Trophoblast cell (in vitro differentiated cells and primary cell): ENCODE data around the gene ZNF43.

Experiments
- DNase-seq, 2 donors: peaks; one replicate each; pipeline ENCODE4 v3.0.0-alpha.2; 2016
- H2AFZ ChIP-seq: 2 replicates; pipeline ENCODE4 v1.6.1; 2013; ENCODE audit warnings: low read length, moderate library complexity, mild to moderate bottlenecking; ENCODE audit not compliant: insufficient read depth, poor library complexity
- H2AK5ac ChIP-seq: 2 replicates; pipeline ENCODE4 v1.6.1; 2013; ENCODE audit warnings: mild to moderate bottlenecking, low read length
- H2BK120ac ChIP-seq: 2 replicates; pipeline ENCODE4 v1.6.1; 2013; ENCODE audit warnings: low read length, mild to moderate bottlenecking, moderate library complexity; ENCODE audit not compliant: insufficient read depth, poor library complexity
- H2BK12ac ChIP-seq: 2 replicates; pipeline ENCODE4 v1.6.1; 2013; ENCODE audit warnings: mild to moderate bottlenecking, low read length, moderate library complexity
- H2BK5ac ChIP-seq: 2 replicates; pipeline ENCODE4 v1.6.1; 2013; ENCODE audit warnings: low read length, low read depth, moderate library complexity, mild to moderate bottlenecking; ENCODE audit not compliant: poor library complexity
- H3K14ac ChIP-seq: 2 replicates; pipeline ENCODE4 v1.6.1; 2013; ENCODE audit warnings: mild to moderate bottlenecking, low read length
- H3K18ac ChIP-seq: 2 replicates; pipeline ENCODE4 v1.6.1; 2013; ENCODE audit warnings: mild to moderate bottlenecking, low read length
- H3K23ac ChIP-seq: 2 replicates; pipeline ENCODE4 v1.6.1; 2013; ENCODE audit warnings: low read length
- H3K27ac ChIP-seq: 2 replicates; pipeline ENCODE4 v1.5.1; 2013; ENCODE audit warnings: low read depth, mild to moderate bottlenecking, inconsistent platforms, low read length, moderate library complexity
- H3K27me3 ChIP-seq: 2 replicates; pipeline ENCODE4 v1.6.1; 2013; ENCODE audit warnings: inconsistent platforms, mild to moderate bottlenecking, low read length, moderate library complexity; ENCODE audit not compliant: insufficient read depth
- H3K36me3 ChIP-seq, 2 experiments: 1 replicate in 1 of 2; 2 replicates in 1 of 2; pipeline ENCODE4 v1.6.1; 2013; ENCODE audit warnings: low read length in 2 of 2, mild to moderate bottlenecking in 2 of 2, moderate library complexity in 1 of 2; ENCODE audit not compliant: insufficient read depth in 2 of 2, control insufficient read depth in 1 of 2
- H3K4ac ChIP-seq: 2 replicates; pipeline ENCODE4 v1.6.1; 2013; ENCODE audit warnings: low read depth, mild to moderate bottlenecking, low read length, moderate library complexity
- H3K4me1 ChIP-seq, 2 experiments: 1 replicate in 1 of 2; 2 replicates in 1 of 2; pipeline ENCODE4 v1.6.1; 2013; ENCODE audit warnings: low read length in 2 of 2, mild to moderate bottlenecking in 2 of 2, moderate library complexity in 1 of 2; ENCODE audit not compliant: insufficient read depth in 2 of 2, control insufficient read depth in 1 of 2
- H3K4me2 ChIP-seq: 2 replicates; pipeline ENCODE4 v1.6.1; 2013; ENCODE audit warnings: inconsistent platforms, mild to moderate bottlenecking, low read length, moderate library complexity
- H3K4me3 ChIP-seq: 2 replicates; pipeline ENCODE4 v1.5.1; 2013; ENCODE audit warnings: mild to moderate bottlenecking, low read depth, low read length, inconsistent platforms
- H3K79me1 ChIP-seq: one replicate; pipeline ENCODE4 v1.6.1; 2013; ENCODE audit warnings: low read length
- H3K79me2 ChIP-seq: 2 replicates; pipeline ENCODE4 v1.6.1; 2013; ENCODE audit warnings: low read length, mild to moderate bottlenecking; ENCODE audit not compliant: control insufficient read depth, insufficient read depth, poor library complexity
- H3K9ac ChIP-seq: 2 replicates; pipeline ENCODE4 v1.6.1; 2013; ENCODE audit warnings: mild to moderate bottlenecking, low read length
- H3K9me3 ChIP-seq: 2 replicates; pipeline ENCODE4 v1.6.1; 2013; ENCODE audit warnings: low read depth, mild to moderate bottlenecking, control low read depth, inconsistent platforms, low read length; ENCODE audit not compliant: insufficient read depth
- H4K12ac ChIP-seq: 2 replicates; pipeline ENCODE4 v1.6.1; 2013; ENCODE audit warnings: low read depth, mild to moderate bottlenecking, low read length, moderate library complexity
- H4K8ac ChIP-seq: 2 replicates; pipeline ENCODE4 v1.6.1; 2013; ENCODE audit warnings: low read depth, mild to moderate bottlenecking, low read length, moderate library complexity
- H4K91ac ChIP-seq: one replicate; pipeline ENCODE4 v1.6.1; 2013; ENCODE audit warnings: low read depth, mild to moderate bottlenecking, low read length, moderate library complexity
- WGBS: extraction: QIAGEN DNeasy Blood & Tissue Kit; methylation state at CpG from one replicate; pipeline ENCODE4 v1.1.7; 2013; ENCODE audit warnings: missing lambda C conversion rate; ENCODE audit not compliant: insufficient read length, insufficient coverage; ENCODE audit errors: extremely low coverage; 5-methylcytosine and 5-hydroxymethylcytosine counted together

ZNF43 gene

DNA sequence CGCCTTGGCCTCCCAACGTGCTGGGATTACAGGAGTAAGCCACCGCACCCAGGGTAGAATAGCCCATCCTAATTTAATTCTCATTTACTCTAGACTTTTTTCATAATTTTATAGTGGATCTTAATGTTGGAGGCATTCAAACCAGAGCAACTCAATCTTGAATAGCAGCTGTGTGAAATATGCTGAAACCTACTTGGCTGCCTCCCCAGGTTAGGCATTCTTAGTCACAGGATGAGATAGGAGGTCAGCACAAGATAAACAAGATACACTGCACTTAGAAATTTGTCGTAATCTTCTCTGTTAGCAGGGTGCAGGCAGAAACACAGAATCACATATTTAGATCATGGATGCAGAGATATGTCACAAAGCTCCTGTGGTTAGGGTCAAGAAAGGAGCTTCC, 2.7 kb upstream of the ZNF43 start:
- peaks cover 0 to 3% of the 10 kb centered on the region in 2 experiments for H3K4me1 ChIP-seq
- no peak overlapping the region for H3K4me3 ChIP-seq
- no peaks in the 10 kb centered on the region for H3K9me3 ChIP-seq
- no peak overlapping the region for H3K23ac ChIP-seq
- H3K27me3 ChIP-seq = no peaks in the 10 kb centered on the region
- no peak overlapping the region for H2BK120ac ChIP-seq
- no peak overlapping the region for H3K4me2 ChIP-seq
- H2BK5ac ChIP-seq = no peak overlapping the region
- no CpG with 5 or more reads among the region's 4 CpGs for WGBS
- H2AFZ ChIP-seq = no peak overlapping the region
- H3K18ac ChIP-seq = no peak overlapping the region
- H3K4ac ChIP-seq = no peak overlapping the region
- peaks cover 23 to 44% of the 10 kb centered on the region in 2 experiments for H3K36me3 ChIP-seq
- H4K91ac ChIP-seq = no peak overlapping the region
- H4K8ac ChIP-seq = no peak overlapping the region
- H3K14ac ChIP-seq = no peak overlapping the region
- H2BK12ac ChIP-seq = no peak overlapping the region
- peaks cover 7% of the 10 kb centered on the region for H3K79me1 ChIP-seq
- peaks cover 10% of the 10 kb centered on the region for H3K79me2 ChIP-seq
- no peak overlapping the region for H2AK5ac ChIP-seq
- H4K12ac ChIP-seq = no peak overlapping the region
- H3K27ac ChIP-seq = no peak overlapping the region
- no peak overlapping the region for H3K9ac ChIP-seq
- peak in 1 of 2 donors; percentile 29 for DNase-seq

DNA sequence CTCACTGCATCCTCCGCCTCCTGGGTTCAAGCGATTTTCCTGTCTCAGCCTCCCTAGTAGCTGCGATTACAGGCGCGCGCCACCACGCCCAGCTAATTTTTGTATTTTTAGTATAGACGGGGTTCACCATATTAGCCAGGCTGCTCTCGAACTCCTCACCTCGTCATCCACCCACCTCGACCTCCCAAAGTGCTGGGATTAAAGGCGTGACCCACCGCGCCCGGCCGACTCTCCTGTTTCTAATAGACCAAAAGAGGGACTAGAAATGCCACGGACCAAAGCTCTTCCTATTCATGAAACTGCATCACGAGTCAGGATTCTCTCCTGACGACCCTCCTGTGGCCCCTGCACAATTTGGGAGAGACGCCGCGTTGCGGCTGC, 563 bp downstream of the ZNF43 start:
- Histone ChIP-seq H3K4ac (peak overlapping the region; percentile 93), H2AK5ac (peak overlapping the region; percentile 49), H3K4me2 (peak overlapping the region; percentile 84), H3K23ac (no peak overlapping the region), H3K9me3 (no peaks in the 10 kb centered on the region), H3K18ac (peak overlapping the region; percentile 67), H3K4me1 (peaks cover 0 to 3% of the 10 kb centered on the region in 2 experiments), H3K9ac (peak overlapping the region; percentile 99), H2AFZ (peak overlapping the region; percentile 95), H3K4me3 (peak overlapping the region; percentile 84), H3K79me1 (peaks cover 7% of the 10 kb centered on the region), H3K14ac (peak overlapping the region; percentile 94), H2BK12ac (no peak overlapping the region), H3K27ac (peak overlapping the region; percentile 98), H4K12ac (peak overlapping the region; percentile 86), H2BK120ac (peak overlapping the region; percentile 67), H4K8ac (peak overlapping the region; percentile 87), H3K36me3 (peaks cover 9 to 15% of the 10 kb centered on the region in 2 experiments), H4K91ac (peak overlapping the region; percentile 94), H3K27me3 (no peaks in the 10 kb centered on the region), H3K79me2 (peaks cover 13% of the 10 kb centered on the region), H2BK5ac (peak overlapping the region; percentile 81)
- no peak for DNase-seq
- WGBS = no CpG with 5 or more reads among the region's 23 CpGs

- H2AFZ ChIP-seq = no peak overlapping the region
- H4K91ac ChIP-seq = no peak overlapping the region
- no peak overlapping the region for H3K14ac ChIP-seq
- H3K27ac ChIP-seq = no peak overlapping the region
- peak overlapping the region; percentile 3 for H3K4ac ChIP-seq
- H4K12ac ChIP-seq = no peak overlapping the region
- DNase-seq = no peak
- H3K9ac ChIP-seq = no peak overlapping the region
- no CpG with 5 or more reads among the region's 10 CpGs for WGBS
- peaks cover 16% of the 10 kb centered on the region for H3K79me2 ChIP-seq
- no peak overlapping the region for H3K23ac ChIP-seq
- H3K18ac ChIP-seq = no peak overlapping the region
- H3K9me3 ChIP-seq = no peaks in the 10 kb centered on the region
- H2BK12ac ChIP-seq = no peak overlapping the region
- H2BK5ac ChIP-seq = no peak overlapping the region
- no peak overlapping the region for H3K4me2 ChIP-seq
- no peaks in the 10 kb centered on the region for H3K27me3 ChIP-seq
- peaks cover 0 to 3% of the 10 kb centered on the region in 2 experiments for H3K4me1 ChIP-seq
- H2BK120ac ChIP-seq = no peak overlapping the region
- H3K36me3 ChIP-seq = peaks cover under 1 to 7% of the 10 kb centered on the region in 2 experiments
- no peak overlapping the region for H4K8ac ChIP-seq
- H3K4me3 ChIP-seq = no peak overlapping the region
- no peak overlapping the region for H2AK5ac ChIP-seq
- H3K79me1 ChIP-seq = peaks cover 7% of the 10 kb centered on the region
These were observed 2.2 kb downstream of the ZNF43 start for GRCh38 chr19:21833733-21834132.

- Histone ChIP-seq H3K79me1 (no peaks in the 10 kb centered on the region), H3K79me2 (no peaks in the 10 kb centered on the region), H3K9me3 (no peaks in the 10 kb centered on the region), H3K4me1 (peaks cover 0 to 6% of the 10 kb centered on the region in 2 experiments), H4K12ac (no peak overlapping the region), H3K27ac (no peak overlapping the region), H3K27me3 (no peaks in the 10 kb centered on the region), H3K4ac (no peak overlapping the region), H3K4me2 (no peak overlapping the region), H2AK5ac (no peak overlapping the region), H3K18ac (no peak overlapping the region), H3K36me3 (peaks cover 7 to 11% of the 10 kb centered on the region in 2 experiments), H3K14ac (no peak overlapping the region), H2AFZ (no peak overlapping the region), H2BK120ac (no peak overlapping the region), H3K23ac (no peak overlapping the region), H2BK5ac (no peak overlapping the region), H3K9ac (no peak overlapping the region), H4K91ac (no peak overlapping the region), H4K8ac (no peak overlapping the region), H3K4me3 (no peak overlapping the region), H2BK12ac (no peak overlapping the region)
- WGBS = no CpG with 5 or more reads among the region's 1 CpG
- DNase-seq = no peak
These were observed 11.3 kb downstream of the ZNF43 start for GRCh38 chr19:21824679-21825078.
